ENCODE data around the gene GLDC. TPM values are rescaled to one million over a fixed set of nuclear protein-coding genes. Genes with fewer than 3 reads are reported as not detected.

GLDC gene
- total RNA-seq, 4 donors from 2014 or later, result 0.17 to 2.5 TPM; not detected in 2

DNA sequence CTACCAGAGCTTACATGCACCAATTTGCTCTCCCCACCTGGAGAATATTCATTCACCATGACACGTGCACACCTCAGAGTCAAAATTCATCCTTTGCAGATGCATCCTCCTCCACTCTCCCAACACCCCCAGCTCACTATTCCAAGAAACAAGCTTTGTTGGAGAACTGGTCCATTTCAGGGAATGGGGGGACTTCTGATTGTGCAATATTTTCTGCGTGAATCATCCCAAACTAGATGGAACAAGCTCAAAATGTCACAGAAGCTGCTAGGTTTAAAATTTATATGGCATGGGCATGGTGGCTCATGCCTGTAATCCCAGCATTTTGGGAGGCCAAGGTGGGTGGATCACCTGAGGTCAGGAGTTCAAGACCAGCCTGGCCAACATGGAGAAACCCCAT is 3.6 kb downstream of the GLDC start:
- no peak for DNase-seq (ENCODE audit: extremely low spot score)
- TF ChIP-seq, protein P1, sequence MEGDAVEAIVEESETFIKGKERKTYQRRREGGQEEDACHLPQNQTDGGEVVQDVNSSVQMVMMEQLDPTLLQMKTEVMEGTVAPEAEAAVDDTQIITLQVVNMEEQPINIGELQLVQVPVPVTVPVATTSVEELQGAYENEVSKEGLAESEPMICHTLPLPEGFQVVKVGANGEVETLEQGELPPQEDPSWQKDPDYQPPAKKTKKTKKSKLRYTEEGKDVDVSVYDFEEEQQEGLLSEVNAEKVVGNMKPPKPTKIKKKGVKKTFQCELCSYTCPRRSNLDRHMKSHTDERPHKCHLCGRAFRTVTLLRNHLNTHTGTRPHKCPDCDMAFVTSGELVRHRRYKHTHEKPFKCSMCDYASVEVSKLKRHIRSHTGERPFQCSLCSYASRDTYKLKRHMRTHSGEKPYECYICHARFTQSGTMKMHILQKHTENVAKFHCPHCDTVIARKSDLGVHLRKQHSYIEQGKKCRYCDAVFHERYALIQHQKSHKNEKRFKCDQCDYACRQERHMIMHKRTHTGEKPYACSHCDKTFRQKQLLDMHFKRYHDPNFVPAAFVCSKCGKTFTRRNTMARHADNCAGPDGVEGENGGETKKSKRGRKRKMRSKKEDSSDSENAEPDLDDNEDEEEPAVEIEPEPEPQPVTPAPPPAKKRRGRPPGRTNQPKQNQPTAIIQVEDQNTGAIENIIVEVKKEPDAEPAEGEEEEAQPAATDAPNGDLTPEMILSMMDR (IDR thresholded peaks at IDR 0.05), result no peak
- TF ChIP-seq POLR2A (IDR thresholded peaks at IDR 0.05; ENCODE audit: low read depth) (no peak), POLR2AphosphoS5 (IDR thresholded peaks at IDR 0.05) (no peak), EP300 (IDR thresholded peaks at IDR 0.05) (no peak)
- Histone ChIP-seq H3K27ac (replicated peaks in 1 of 4) (no peak overlapping the region), H3K9me3 (no peaks in the 10 kb centered on the region), H3K4me1 (peaks cover 14 to 25% (median 21%) of the 10 kb centered on the region in 4 donors), H3K27me3 (peaks cover 4 to 55% (median 20%) of the 10 kb centered on the region in 4 donors), H3K4me3 (no peak overlapping the region), H3K36me3 (no peaks in the 10 kb centered on the region)
- intact Hi-C loops (cut with DNase I), result no loop called here
- WGBS, result 88% methylated on average over 2 of the region's 2 CpGs

DNA sequence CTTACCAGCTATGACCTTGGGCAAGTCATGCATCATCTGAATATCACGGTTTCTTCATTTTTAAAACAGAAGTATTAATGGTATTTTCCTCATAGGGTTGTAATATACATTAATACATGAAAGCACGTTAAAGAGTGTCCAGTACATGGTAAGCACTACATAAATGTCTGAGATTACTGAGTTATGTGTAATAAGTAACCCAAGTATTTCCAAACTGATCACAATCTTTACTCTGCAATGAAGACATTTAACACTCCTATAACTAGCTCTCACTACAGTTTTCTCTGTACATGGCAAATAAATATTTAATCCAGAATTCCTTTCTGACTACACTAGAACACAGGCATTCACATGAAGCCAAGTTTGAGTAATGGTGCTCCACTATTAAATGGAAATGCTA is 4.0 kb downstream of the GLDC start:
- no peak overlapping the region for H3K4me3 ChIP-seq
- no peaks in the 10 kb centered on the region for H3K36me3 ChIP-seq
- peaks cover 14 to 25% (median 21%) of the 10 kb centered on the region in 4 donors for H3K4me1 ChIP-seq
- intact Hi-C loops (cut with DNase I), result no loop called here
- TF ChIP-seq EP300 (IDR thresholded peaks at IDR 0.05) (no peak), POLR2A (IDR thresholded peaks at IDR 0.05; ENCODE audit: low read depth) (no peak), POLR2AphosphoS5 (IDR thresholded peaks at IDR 0.05) (no peak)
- TF ChIP-seq, protein P1 (IDR thresholded peaks at IDR 0.05), result no peak
- no peaks in the 10 kb centered on the region for H3K9me3 ChIP-seq
- 78% methylated on average over 2 of the region's 2 CpGs for WGBS
- H3K27ac ChIP-seq (replicated peaks in 1 of 4), result no peak overlapping the region
- H3K27me3 ChIP-seq, result peaks cover 4 to 53% (median 18%) of the 10 kb centered on the region in 4 donors
- DNase-seq (ENCODE audit: extremely low spot score), result no peak

DNA sequence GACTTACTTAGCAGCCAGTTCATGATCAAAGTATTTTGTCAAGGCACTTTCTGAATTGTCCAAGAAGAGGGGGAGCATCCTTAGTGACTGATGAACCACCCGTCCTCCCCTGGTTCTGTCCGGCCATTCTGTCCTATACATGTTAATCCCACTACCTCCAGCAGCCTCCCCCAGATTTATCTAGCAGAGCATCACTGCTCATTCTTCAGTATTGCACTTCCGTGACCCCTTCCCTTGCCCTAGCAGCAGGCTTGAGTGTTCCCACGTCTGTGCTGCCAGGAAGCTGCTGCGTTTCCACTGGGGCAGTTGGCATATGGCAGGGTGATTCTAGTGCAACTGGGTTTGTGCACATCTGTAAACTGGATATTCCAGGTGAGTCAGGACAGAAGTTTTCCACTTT is 4.5 kb downstream of the GLDC start:
- no peak overlapping the region for H3K4me3 ChIP-seq
- no peaks in the 10 kb centered on the region for H3K9me3 ChIP-seq
- WGBS, result 81% methylated on average over 5 of the region's 5 CpGs
- TF ChIP-seq EP300 (IDR thresholded peaks at IDR 0.05), result no peak
- TF ChIP-seq POLR2AphosphoS5 (IDR thresholded peaks at IDR 0.05), result no peak
- TF ChIP-seq, protein P1 (IDR thresholded peaks at IDR 0.05), result no peak
- TF ChIP-seq POLR2A (IDR thresholded peaks at IDR 0.05; ENCODE audit: low read depth), result no peak
- intact Hi-C loops (cut with DNase I), result no loop called here
- H3K36me3 ChIP-seq, result no peaks in the 10 kb centered on the region
- H3K27me3 ChIP-seq, result peaks cover 4 to 53% (median 16%) of the 10 kb centered on the region in 4 donors
- no peak for DNase-seq (ENCODE audit: extremely low spot score)
- H3K27ac ChIP-seq (replicated peaks in 1 of 4), result no peak overlapping the region
- peaks cover 14 to 21% (median 19%) of the 10 kb centered on the region in 4 donors for H3K4me1 ChIP-seq

DNA sequence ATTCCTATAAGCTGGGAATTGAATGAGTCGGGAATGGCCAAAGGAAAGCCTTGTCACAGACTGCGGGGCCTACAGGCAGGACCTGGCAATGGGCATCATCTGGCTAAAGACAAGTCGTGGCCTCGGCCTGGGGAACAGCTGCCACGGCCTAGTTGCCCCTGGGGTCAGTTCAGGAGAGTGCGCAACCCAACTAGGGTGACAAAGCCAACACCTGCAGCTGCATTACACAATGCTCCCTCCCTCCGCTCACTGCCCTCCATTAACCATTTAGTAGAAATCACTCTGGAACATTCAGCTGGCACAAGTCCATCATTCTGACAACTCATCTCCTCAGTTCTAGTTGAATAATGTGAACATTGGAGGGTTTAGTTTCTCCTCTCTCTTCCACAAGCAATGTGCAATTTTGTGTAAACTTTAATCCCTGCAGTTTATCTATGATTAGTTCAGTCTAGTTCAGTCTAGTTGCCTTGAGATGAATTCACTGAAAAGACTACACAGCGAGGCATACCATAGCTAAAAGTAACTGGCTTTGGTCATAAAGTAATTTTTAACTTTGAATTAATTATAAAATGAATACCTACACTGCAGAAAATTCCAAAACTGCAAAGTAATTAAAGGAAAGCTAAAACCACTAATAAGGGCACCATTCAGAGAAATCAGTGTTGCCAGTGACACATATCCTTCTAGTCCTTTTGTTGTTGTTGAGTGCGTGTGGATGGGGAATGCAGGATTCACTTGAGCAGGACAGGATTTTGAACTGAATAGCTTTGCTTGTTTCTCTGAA is 5.1 kb downstream of the GLDC start:
- H3K4me3 ChIP-seq, result no peak overlapping the region
- H3K27me3 ChIP-seq, result peaks cover under 1 to 47% (median 12%) of the 10 kb centered on the region in 4 donors
- no peak overlapping the region for H3K27ac ChIP-seq (replicated peaks in 1 of 4)
- no peak for DNase-seq (ENCODE audit: extremely low spot score)
- WGBS, result 84% methylated on average over 9 of the region's 9 CpGs
- intact Hi-C loops (cut with DNase I), result no loop called here
- TF ChIP-seq, protein P1 (IDR thresholded peaks at IDR 0.05), result no peak
- TF ChIP-seq POLR2AphosphoS5 (IDR thresholded peaks at IDR 0.05) (no peak), EP300 (IDR thresholded peaks at IDR 0.05) (no peak), POLR2A (IDR thresholded peaks at IDR 0.05; ENCODE audit: low read depth) (no peak)
- no peaks in the 10 kb centered on the region for H3K36me3 ChIP-seq
- no peaks in the 10 kb centered on the region for H3K9me3 ChIP-seq
- H3K4me1 ChIP-seq, result peaks cover 9 to 15% (median 13%) of the 10 kb centered on the region in 4 donors
